HEK293T (cell line): Measurements from ENCODE around the gene ADAMTS13.

ENCODE experiments used
- CTCF ChIA-PET: fragments of 350-600 bp; formaldehyde crosslinking; extraction: SDS; loops from one replicate; lab custom pipeline; 2021; ENCODE audit warnings: antibody characterized with exemption, inconsistent platforms; lab: Yijun Ruan, JAX
- POLR2A ChIA-PET: fragments of 350-600 bp; formaldehyde crosslinking; extraction: SDS; loops from one replicate; lab custom pipeline; 2020; ENCODE audit warnings: antibody characterized with exemption, inconsistent platforms; lab: Yijun Ruan, JAX
- DNase-seq: peaks from one replicate; pipeline ENCODE4 v3.0.0; 2012; ENCODE audit warnings: mixed read lengths; ENCODE audit errors: extremely low spot score
- ARNT ChIP-seq: fragments of 450-650 bp; IDR thresholded peaks from 2 replicates; pipeline ENCODE4 v1.6.1; 2017; ENCODE audit warnings: mild to moderate bottlenecking
- BHLHE40 ChIP-seq: fragments of 450-650 bp; IDR thresholded peaks from 2 replicates; pipeline ENCODE4 v1.6.1; 2016; ENCODE audit warnings: mild to moderate bottlenecking, moderate library complexity, borderline replicate concordance
- CTBP1 ChIP-seq: fragments of 450-650 bp; IDR thresholded peaks from 2 replicates; pipeline ENCODE4 v1.6.1; 2016; ENCODE audit warnings: borderline replicate concordance
- ELF4 ChIP-seq: fragments of 450-650 bp; IDR thresholded peaks from 2 replicates; pipeline ENCODE4 v1.6.1; 2017; ENCODE audit warnings: antibody characterized with exemption
- FOXA1 ChIP-seq: fragments of 450-650 bp; IDR thresholded peaks from 2 replicates; pipeline ENCODE4 v1.6.1; 2016; ENCODE audit warnings: mild to moderate bottlenecking
- FOXK2 ChIP-seq: fragments of 450-650 bp; IDR thresholded peaks from 2 replicates; pipeline ENCODE4 v1.6.1; 2016; ENCODE audit warnings: mild to moderate bottlenecking
- FOXM1 ChIP-seq: fragments of 450-650 bp; IDR thresholded peaks from 2 replicates; pipeline ENCODE4 v1.6.1; 2017; ENCODE audit warnings: mild to moderate bottlenecking, borderline replicate concordance
- HDGF ChIP-seq: fragments of 450-650 bp; IDR thresholded peaks from 2 replicates; pipeline ENCODE4 v1.6.1; 2017; ENCODE audit warnings: antibody characterized with exemption, borderline replicate concordance
- L3MBTL2 ChIP-seq: fragments of 450-650 bp; conservative IDR thresholded peaks from 2 replicates; pipeline ENCODE4 v1.6.1; 2016; ENCODE audit warnings: mild to moderate bottlenecking
- LEF1 ChIP-seq: fragments of 450-650 bp; IDR thresholded peaks from 2 replicates; pipeline ENCODE4 v1.6.1; 2017; ENCODE audit warnings: mild to moderate bottlenecking, borderline replicate concordance
- NFRKB ChIP-seq: fragments of 450-650 bp; IDR thresholded peaks from 2 replicates; pipeline ENCODE4 v1.6.1; 2016; ENCODE audit warnings: mild to moderate bottlenecking, moderate library complexity
- SP1 ChIP-seq: fragments of 450-650 bp; IDR thresholded peaks from 2 replicates; pipeline ENCODE4 v1.6.1; 2017
- SUZ12 ChIP-seq: fragments of 450-650 bp; IDR thresholded peaks from 2 replicates; pipeline ENCODE4 v1.6.1; 2016; ENCODE audit warnings: mild to moderate bottlenecking
- TARDBP ChIP-seq: fragments of 450-650 bp; IDR thresholded peaks from 2 replicates; pipeline ENCODE4 v1.6.1; 2016
- ZNF384 ChIP-seq: fragments of 450-650 bp; IDR thresholded peaks from 2 replicates; pipeline ENCODE4 v1.6.1; 2016
- TF ChIP-seq, protein P1 (sequence below): fragments of 450-650 bp; IDR thresholded peaks from 2 replicates; pipeline ENCODE4 v1.6.1; 2016

Gene ADAMTS13

DNA sequence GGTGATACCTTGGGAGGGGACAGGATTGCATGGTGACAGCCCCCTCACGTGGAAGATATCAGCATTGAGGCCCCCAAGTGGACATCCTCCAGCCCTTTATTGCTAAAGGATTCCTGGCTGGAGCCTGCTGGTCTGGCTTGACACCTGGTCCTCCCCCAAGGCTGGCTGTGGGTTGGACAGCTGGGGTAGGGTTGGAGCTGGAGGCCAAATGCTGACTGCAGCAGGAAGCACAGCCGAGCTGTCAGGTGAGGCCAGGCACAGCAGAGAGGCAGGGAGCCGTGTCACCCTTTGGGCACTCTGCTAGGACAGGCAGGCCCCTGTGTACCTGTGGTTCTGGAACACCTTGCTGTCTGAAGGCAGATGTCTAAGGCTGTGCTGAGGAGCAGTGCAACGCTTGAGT, 39.8 kb downstream of the ADAMTS13 start:
- CTCF ChIA-PET = no interaction called here
- POLR2A ChIA-PET = interaction anchor here (1.0 kb wide), 1 partner anchor 17 kb away, joined by 4 read pairs; the partner anchor contains the start of gene SLC2A6
- DNase-seq = no peak
- TF ChIP-seq TARDBP (no peak), L3MBTL2 (no peak), SP1 (no peak), LEF1 (no peak), FOXM1 (no peak), BHLHE40 (no peak), ARNT (no peak), ELF4 (no peak), HDGF (no peak), NFRKB (no peak), SUZ12 (no peak), ZNF384 (no peak), FOXK2 (no peak), FOXA1 (no peak), CTBP1 (no peak)
- TF ChIP-seq, protein P1, sequence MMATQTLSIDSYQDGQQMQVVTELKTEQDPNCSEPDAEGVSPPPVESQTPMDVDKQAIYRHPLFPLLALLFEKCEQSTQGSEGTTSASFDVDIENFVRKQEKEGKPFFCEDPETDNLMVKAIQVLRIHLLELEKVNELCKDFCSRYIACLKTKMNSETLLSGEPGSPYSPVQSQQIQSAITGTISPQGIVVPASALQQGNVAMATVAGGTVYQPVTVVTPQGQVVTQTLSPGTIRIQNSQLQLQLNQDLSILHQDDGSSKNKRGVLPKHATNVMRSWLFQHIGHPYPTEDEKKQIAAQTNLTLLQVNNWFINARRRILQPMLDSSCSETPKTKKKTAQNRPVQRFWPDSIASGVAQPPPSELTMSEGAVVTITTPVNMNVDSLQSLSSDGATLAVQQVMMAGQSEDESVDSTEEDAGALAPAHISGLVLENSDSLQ = no peak

- TF ChIP-seq SP1 (no peak), CTBP1 (no peak), FOXA1 (no peak), ELF4 (no peak), NFRKB (no peak), ZNF384 (no peak), FOXM1 (no peak), HDGF (no peak), SUZ12 (no peak), L3MBTL2 (no peak), LEF1 (no peak), ARNT (no peak)
- TF ChIP-seq, protein P1 = no peak
- ChIA-PET CTCF (no interaction called here), POLR2A (interaction anchor here (0.7 kb wide), 1 partner anchor 16 kb away, joined by 3 read pairs; no protein-coding TSS in a partner anchor)
- no peak for DNase-seq
Observed at GRCh38 chr9:133463234-133463863, 41.2 kb downstream of the ADAMTS13 start.

GRCh38 chr9:133463864-133464615, 41.9 kb downstream of the ADAMTS13 start:
- DNase-seq = no peak
- CTCF ChIA-PET = interaction anchor here (0.6 kb wide), 1 partner anchor 113 kb away, joined by 3 read pairs; no protein-coding TSS in a partner anchor
- TF ChIP-seq FOXM1 = no peak
- TF ChIP-seq, protein P1 = no peak
- no peak for TF ChIP-seq SP1
- no peak for TF ChIP-seq FOXA1
- POLR2A ChIA-PET = interaction anchor here (1.0 kb wide), 1 partner anchor 15 kb away, joined by 3 read pairs; the partner anchor contains the start of gene SLC2A6

DNA sequence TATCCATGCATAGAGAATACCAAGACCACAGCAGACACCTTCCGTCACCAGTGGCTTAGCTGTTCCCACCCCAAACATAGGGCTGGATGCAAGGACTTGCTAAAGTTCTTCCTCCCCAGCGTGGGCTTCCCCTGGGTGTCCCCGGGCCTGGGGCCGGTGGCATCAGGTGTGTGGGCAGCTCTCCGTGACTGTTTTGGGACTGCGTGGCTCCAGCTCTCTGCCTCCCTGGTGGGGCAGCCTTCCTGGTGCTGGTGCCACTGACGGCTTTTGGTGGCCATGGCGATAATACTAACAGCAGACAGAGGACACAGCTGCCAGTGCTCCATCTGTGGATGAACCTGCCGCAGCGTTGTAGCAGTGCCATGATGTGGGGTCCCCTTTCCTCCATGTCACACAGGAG, 42.5 kb downstream of the ADAMTS13 start:
- DNase-seq = no peak
- TF ChIP-seq BHLHE40 (no peak), ZNF384 (no peak), FOXM1 (no peak), L3MBTL2 (no peak), SP1 (no peak), FOXA1 (no peak), SUZ12 (no peak), HDGF (no peak), LEF1 (no peak), FOXK2 (no peak), TARDBP (no peak), CTBP1 (no peak)
- TF ChIP-seq, protein P1 = no peak
- CTCF ChIA-PET = no interaction called here
- POLR2A ChIA-PET = interaction anchor here (1.0 kb wide), 1 partner anchor 14 kb away, joined by 3 read pairs; the partner anchor contains the start of gene SLC2A6

DNA sequence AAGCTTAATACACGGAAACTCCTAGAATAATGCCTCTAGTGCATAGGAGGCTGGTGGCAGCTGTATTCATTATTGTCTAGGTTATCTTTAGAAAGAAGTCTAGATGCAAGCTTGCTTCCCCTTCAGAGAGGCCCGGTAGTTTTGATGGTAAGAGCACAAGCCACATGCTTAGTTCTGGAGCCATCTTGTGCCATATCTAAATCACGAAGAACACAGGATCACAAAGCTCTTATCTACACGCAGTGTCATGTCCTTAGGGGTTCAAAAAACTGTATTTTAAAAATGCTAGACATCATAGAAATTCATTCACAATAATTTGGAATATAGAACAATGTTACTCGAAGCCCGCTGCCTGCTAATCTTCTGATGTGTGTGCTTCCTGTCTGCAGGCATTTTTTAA, 43.8 kb downstream of the ADAMTS13 start:
- DNase-seq = no peak
- no peak for TF ChIP-seq FOXA1
- TF ChIP-seq, protein P1 = no peak
- TF ChIP-seq SUZ12 = no peak
- no peak for TF ChIP-seq ELF4
- TF ChIP-seq TARDBP = no peak
- TF ChIP-seq NFRKB = no peak
- ChIA-PET POLR2A (no interaction called here), CTCF (no interaction called here)
